GM12878 (cell line): ENCODE results near the gene PLXNA2. TPM values are rescaled to one million over a fixed set of nuclear protein-coding genes. Genes with fewer than 3 reads are reported as not detected.

Experiments used
- ATAC-seq: fragments of 200-7000 bp; cut with Tn5 transposase; 3 replicates; pipeline ENCODE4 v1.9.1; 2020; ENCODE audit warnings: mild to moderate bottlenecking, moderate library complexity
- BruUV-seq: library from RNA; stranded (reverse); fragments of 400-500 nt; replicated peaks from 2 replicates; lab custom pipeline; 2021; lab: Mats Ljungman, UMichigan
- CTCF ChIA-PET: fragments of 300-600 bp; sonication (Branson Sonifier 250); formaldehyde crosslinking; extraction: SDS; loops from one replicate; lab custom pipeline; 2021; ENCODE audit warnings: inconsistent platforms; lab: Yijun Ruan, JAX
- POLR2A ChIA-PET: fragments of 350-600 bp; formaldehyde crosslinking; extraction: SDS; loops from one replicate; lab custom pipeline; 2021; ENCODE audit warnings: inconsistent platforms; lab: Charles Lee
- RAD21 ChIA-PET: fragments of 300-600 bp; sonication (Branson Sonifier 250); formaldehyde crosslinking; loops from one replicate; lab custom pipeline; 2023; ENCODE audit warnings: antibody characterized with exemption; ENCODE audit not compliant: unreplicated experiment; lab: Charles Lee
- SMC1A ChIA-PET: fragments of 300-600 bp; sonication (Branson Sonifier 250); formaldehyde crosslinking; loops from one replicate; lab custom pipeline; 2023; ENCODE audit not compliant: unreplicated experiment, uncharacterized antibody; lab: Charles Lee
- DNase-seq: peaks from one replicate; pipeline ENCODE4 v3.0.0-alpha.2; 2011; ENCODE audit warnings: low read depth, low spot score
- FAIRE-seq: peaks from 3 replicates; lab custom pipeline; 2011; peaks lifted over from hg19 to GRCh38; lab: Jason Lieb, UNC
- H2AFZ ChIP-seq: 2 replicates; pipeline ENCODE4 v1.6.0; 2011; ENCODE audit warnings: low read depth, low read length, control low read depth; ENCODE audit not compliant: control insufficient read depth
- H3K27ac ChIP-seq: 2 replicates; pipeline ENCODE4 v1.5.1; 2011; ENCODE audit warnings: control low read depth; ENCODE audit not compliant: control insufficient read depth, insufficient read depth
- H3K27me3 ChIP-seq, 2 experiments: replicated peaks in 1 of 2; 2 replicates each; pipeline versions ENCODE4 v1.6.0 to v1.6.1; 2011; ENCODE audit warnings: low read length in 1 of 2; ENCODE audit not compliant: control insufficient read depth in 2 of 2, insufficient read depth in 2 of 2
- H3K36me3 ChIP-seq, 2 experiments: 2 replicates each; pipeline ENCODE4 v1.5.1; 2011; ENCODE audit warnings: low read length in 1 of 2; ENCODE audit not compliant: control insufficient read depth in 2 of 2, insufficient read depth in 2 of 2
- H3K4me1 ChIP-seq: 2 replicates; pipeline ENCODE4 v1.6.1; 2011; ENCODE audit warnings: mild to moderate bottlenecking, low read length, moderate library complexity, mixed read lengths; ENCODE audit not compliant: control insufficient read depth, insufficient read depth
- H3K4me2 ChIP-seq: 2 replicates; pipeline ENCODE4 v1.6.0; 2011; ENCODE audit warnings: control low read depth; ENCODE audit not compliant: control insufficient read depth, insufficient read depth
- H3K4me3 ChIP-seq: fragments of 200-600 bp; sonication (generic); 2 replicates; pipeline ENCODE4 v1.5.1; 2016
- H3K79me2 ChIP-seq: 2 replicates; pipeline ENCODE4 v1.6.0; 2011; ENCODE audit warnings: low read length; ENCODE audit not compliant: control insufficient read depth, insufficient read depth
- H3K9ac ChIP-seq: 2 replicates; pipeline ENCODE4 v1.8.0; 2011; ENCODE audit warnings: low read length, control low read depth, mixed read lengths; ENCODE audit not compliant: control insufficient read depth, insufficient read depth
- H3K9me3 ChIP-seq: replicated peaks from 3 replicates; pipeline ENCODE4 v1.5.1; 2011; ENCODE audit warnings: mild to moderate bottlenecking, low read length; ENCODE audit not compliant: control insufficient read depth, insufficient read depth
- H4K20me1 ChIP-seq: 2 replicates; pipeline ENCODE4 v1.6.0; 2011; ENCODE audit not compliant: control insufficient read depth, insufficient read depth
- BRCA1 ChIP-seq: IDR thresholded peaks from 2 replicates; pipeline ENCODE4 v1.6.1; 2011; ENCODE audit warnings: low read depth, low read length, improper control_type of control experiment
- CHD2 ChIP-seq: IDR thresholded peaks from 2 replicates; pipeline ENCODE4 v1.6.1; 2011; ENCODE audit warnings: low read depth, low read length, improper control_type of control experiment, borderline replicate concordance
- HDAC6 ChIP-seq: fragments of 200-600 bp; sonication (generic); IDR thresholded peaks from one replicate; pipeline ENCODE4 v1.8.0; 2017; ENCODE audit warnings: antibody characterized with exemption; ENCODE audit not compliant: unreplicated experiment
- KAT2A ChIP-seq: conservative IDR thresholded peaks from 2 replicates; pipeline ENCODE4 v1.6.1; 2011; ENCODE audit warnings: low read depth, low read length; ENCODE audit not compliant: control insufficient read depth
- KDM1A ChIP-seq: fragments of 200-600 bp; sonication (generic); IDR thresholded peaks from 2 replicates; pipeline ENCODE4 v1.6.1; 2016; ENCODE audit warnings: borderline replicate concordance
- KLF5 ChIP-seq: fragments of 450-650 bp; IDR thresholded peaks from 2 replicates; pipeline ENCODE4 v1.6.1; 2014; ENCODE audit warnings: mild to moderate bottlenecking; ENCODE audit not compliant: partially characterized antibody
- NR2C1 ChIP-seq: fragments of 450-650 bp; IDR thresholded peaks from 2 replicates; pipeline ENCODE4 v1.6.1; 2017; ENCODE audit warnings: antibody characterized with exemption, mild to moderate bottlenecking, moderate library complexity
- NR2C2 ChIP-seq: IDR thresholded peaks from 2 replicates; pipeline ENCODE4 v1.6.1; 2011; ENCODE audit warnings: borderline replicate concordance, low read depth; ENCODE audit not compliant: control insufficient read depth, insufficient read length
- POLR2AphosphoS2 ChIP-seq: IDR thresholded peaks from 2 replicates; pipeline ENCODE4 v1.6.1; 2011; ENCODE audit warnings: low read depth, mild to moderate bottlenecking, low read length, improper control_type of control experiment, moderate library complexity
- RCOR1 ChIP-seq: conservative IDR thresholded peaks from 2 replicates; pipeline ENCODE4 v1.6.1; 2012; ENCODE audit warnings: low read depth, low read length, improper control_type of control experiment
- RELA ChIP-seq: fragments of 450-650 bp; IDR thresholded peaks from 2 replicates; pipeline ENCODE4 v1.8.0; 2014; ENCODE audit warnings: borderline replicate concordance; ENCODE audit not compliant: partially characterized antibody
- TAF1 ChIP-seq: IDR thresholded peaks from 2 replicates; pipeline ENCODE4 v1.6.1; 2011; ENCODE audit warnings: mild to moderate bottlenecking, low read depth, low read length, borderline replicate concordance
- ZZZ3 ChIP-seq: IDR thresholded peaks from 2 replicates; pipeline ENCODE4 v1.6.1; 2011; ENCODE audit warnings: low read depth; ENCODE audit not compliant: control insufficient read depth, insufficient read length
- WGBS: methylation state at CpG from one replicate; pipeline ENCODE4 v1.1.6; 2016; ENCODE audit warnings: low lambda C conversion rate; ENCODE audit not compliant: insufficient replicate concordance, insufficient coverage; ENCODE audit errors: missing lambda C conversion rate; 5-methylcytosine and 5-hydroxymethylcytosine counted together
- in situ Hi-C: fragments of 300-500 bp; cut with MboI; formaldehyde crosslinking; loops from 9 replicates; pipeline ENCODE4 v1.14.3; 2018; ENCODE audit warnings: mixed read lengths
- intact Hi-C: fragments of 100-400 bp; cut with micrococcal nuclease; formaldehyde crosslinking; loops from one replicate; pipeline ENCODE4 v1.14.2; 2022; ENCODE audit not compliant: unreplicated experiment
- polyA plus RNA-seq, 11 experiments: library from polyadenylated mRNA; depleted of rRNA in 4 of 11; unstranded in 6 of 11; stranded (reverse) in 5 of 11; fragments of >200 nt; fragmentation: Nextera tagmentation in 4 of 11; fragmentation: Illumina TruSeq in 1 of 11; extraction: Ambion mirVana in 4 of 11; extraction: Trizol in 1 of 11; gene quantifications; 1 replicate in 1 of 11; 2 replicates in 10 of 11; pipeline versions ENCODE4 v1.2.1 to v1.2.3, GENCODE V29; 2011 to 2016; ENCODE audit warnings: inconsistent platforms in 2 of 11, missing spikeins in 2 of 11, low read depth in 1 of 11
- total RNA-seq, 4 experiments: library from RNA; depleted of rRNA in 3 of 4; stranded (reverse); fragments of >200 nt in 3 of 4; fragmentation: Illumina TruSeq in 1 of 4; extraction: Trizol in 1 of 4; gene quantifications; 2 replicates each; pipeline versions ENCODE4 v1.2.1 to v1.2.3, GENCODE V29; 2013 to 2021
- TF ChIP-seq, protein P1 (sequence below): IDR thresholded peaks from 2 replicates; pipeline ENCODE4 v1.6.1; 2011; ENCODE audit warnings: low read depth, low read length, improper control_type of control experiment, borderline replicate concordance
- TF ChIP-seq, protein P2 (sequence below): fragments of 450-650 bp; IDR thresholded peaks from 2 replicates; pipeline ENCODE4 v1.6.1; 2017; ENCODE audit warnings: mild to moderate bottlenecking, low read depth, inconsistent platforms; ENCODE audit not compliant: poor library complexity, severe bottlenecking

Gene PLXNA2
- total and polyA plus RNA-seq, 10 of the 15 experiments (the other 5 are each of a cell fraction or from before 2014, with no cell fraction given) = under 0.01 to 0.08 (median 0.07) TPM; not detected in 4

DNA sequence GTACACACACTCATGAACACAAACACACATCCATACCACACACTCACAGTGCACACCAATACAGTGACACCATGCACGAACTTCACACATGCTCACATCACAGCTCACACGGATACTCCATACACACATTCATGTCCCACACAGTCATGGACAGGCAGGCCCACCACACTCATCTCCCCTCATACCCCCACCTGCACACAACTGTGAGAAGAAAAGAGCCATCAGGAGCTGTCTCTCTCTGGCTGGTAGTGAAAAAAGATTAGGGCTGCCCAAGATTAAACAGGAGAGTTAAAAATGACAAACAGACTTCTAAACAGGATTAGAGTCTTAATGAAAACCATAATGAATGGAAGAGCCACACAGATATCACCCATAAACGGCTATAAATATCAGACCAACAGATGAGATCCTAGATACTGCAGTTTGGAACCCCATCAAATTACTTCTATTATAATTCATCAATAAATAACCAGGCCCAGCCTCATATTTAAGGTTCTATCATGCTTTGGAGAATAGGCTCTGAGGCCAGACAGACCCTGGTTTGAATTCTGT lies 122.3 kb downstream of the PLXNA2 start (continued):
- TF ChIP-seq HDAC6 (no peak), POLR2AphosphoS2 (no peak)
- TF ChIP-seq, protein P1, sequence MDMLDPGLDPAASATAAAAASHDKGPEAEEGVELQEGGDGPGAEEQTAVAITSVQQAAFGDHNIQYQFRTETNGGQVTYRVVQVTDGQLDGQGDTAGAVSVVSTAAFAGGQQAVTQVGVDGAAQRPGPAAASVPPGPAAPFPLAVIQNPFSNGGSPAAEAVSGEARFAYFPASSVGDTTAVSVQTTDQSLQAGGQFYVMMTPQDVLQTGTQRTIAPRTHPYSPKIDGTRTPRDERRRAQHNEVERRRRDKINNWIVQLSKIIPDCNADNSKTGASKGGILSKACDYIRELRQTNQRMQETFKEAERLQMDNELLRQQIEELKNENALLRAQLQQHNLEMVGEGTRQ = no peak

DNA sequence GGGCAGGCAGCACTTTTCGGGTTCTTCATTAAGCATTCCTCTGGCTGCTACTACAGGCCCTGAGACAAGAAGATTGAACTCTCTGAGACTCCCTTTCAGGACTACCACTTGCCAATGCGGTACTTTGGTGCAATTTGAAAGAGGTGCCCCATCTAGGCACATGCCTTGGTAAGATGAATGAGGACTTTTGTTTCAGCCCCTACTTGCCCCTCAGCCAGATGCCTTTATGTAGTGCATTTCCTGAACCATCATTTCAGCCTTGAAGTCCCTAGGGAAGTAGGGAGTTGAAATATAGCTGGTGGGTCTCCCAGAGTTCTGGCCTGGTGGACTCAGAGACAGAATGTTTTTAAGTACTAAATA lies 123.8 kb downstream of the PLXNA2 start:
- Histone ChIP-seq H3K4me2 (no peak overlapping the region), H2AFZ (no peak overlapping the region), H4K20me1 (no peaks in the 10 kb centered on the region), H3K4me1 (no peaks in the 10 kb centered on the region), H3K27me3 (peaks cover 0 to 2% of the 10 kb centered on the region in 2 experiments; a peak in 1 of 4 replicates), H3K4me3 (no peak overlapping the region), H3K36me3 (no peaks in the 10 kb centered on the region), H3K9me3 (no peaks in the 10 kb centered on the region; the same call in 2 of the 3 replicates), H3K9ac (no peak overlapping the region), H3K27ac (no peak overlapping the region), H3K79me2 (no peaks in the 10 kb centered on the region)
- in situ Hi-C loops = no loop called here
- DNase-seq (no peak), ATAC-seq (no peak), FAIRE-seq (no peak)
- whole genome bisulfite sequencing = 41% methylated on average over 2 of the region's 2 CpGs
- BruUV-seq = no TSS peak
- ChIA-PET POLR2A (no interaction called here), RAD21 (no interaction called here), SMC1A (no interaction called here), CTCF (interaction anchor here (1.1 kb wide), 1 partner anchor 12 kb away, joined by 3 read pairs; no protein-coding TSS in a partner anchor)
- TF ChIP-seq CHD2 = no peak
- no peak for TF ChIP-seq NR2C1
- no peak for TF ChIP-seq KLF5
- no peak for TF ChIP-seq RCOR1
- no peak for TF ChIP-seq KDM1A
- no peak for TF ChIP-seq TAF1
- no peak for TF ChIP-seq ZZZ3
- TF ChIP-seq RELA = no peak
- TF ChIP-seq NR2C2 = no peak
- no peak for TF ChIP-seq KAT2A
- TF ChIP-seq, protein P2, sequence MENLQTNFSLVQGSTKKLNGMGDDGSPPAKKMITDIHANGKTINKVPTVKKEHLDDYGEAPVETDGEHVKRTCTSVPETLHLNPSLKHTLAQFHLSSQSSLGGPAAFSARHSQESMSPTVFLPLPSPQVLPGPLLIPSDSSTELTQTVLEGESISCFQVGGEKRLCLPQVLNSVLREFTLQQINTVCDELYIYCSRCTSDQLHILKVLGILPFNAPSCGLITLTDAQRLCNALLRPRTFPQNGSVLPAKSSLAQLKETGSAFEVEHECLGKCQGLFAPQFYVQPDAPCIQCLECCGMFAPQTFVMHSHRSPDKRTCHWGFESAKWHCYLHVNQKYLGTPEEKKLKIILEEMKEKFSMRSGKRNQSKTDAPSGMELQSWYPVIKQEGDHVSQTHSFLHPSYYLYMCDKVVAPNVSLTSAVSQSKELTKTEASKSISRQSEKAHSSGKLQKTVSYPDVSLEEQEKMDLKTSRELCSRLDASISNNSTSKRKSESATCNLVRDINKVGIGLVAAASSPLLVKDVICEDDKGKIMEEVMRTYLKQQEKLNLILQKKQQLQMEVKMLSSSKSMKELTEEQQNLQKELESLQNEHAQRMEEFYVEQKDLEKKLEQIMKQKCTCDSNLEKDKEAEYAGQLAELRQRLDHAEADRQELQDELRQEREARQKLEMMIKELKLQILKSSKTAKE = no peak
- TF ChIP-seq BRCA1 = no peak
- intact Hi-C loops = no loop called here
